ENCODE measurements around the gene NXT1.

GRCh38 chr20:23403751-23404150, 53.2 kb downstream of the NXT1 start:
- TF ChIP-seq CTCF (IDR thresholded peaks at IDR 0.05), result no peak
- no peak for TF ChIP-seq POLR2A (IDR thresholded peaks at IDR 0.05)
- TF ChIP-seq POLR2AphosphoS5 (IDR thresholded peaks at IDR 0.05), result no peak

All from gastroesophageal sphincter (tissue), 3 donors.